Activated CD8-positive, alpha-beta memory T cell treated with anti-CD3 and anti-CD28 coated beads, Interleukin-2, amount 10 ng/mL, durations not matched to agents 7 days and 5 days (primary cell): Measurements from ENCODE around the gene NOP9. TPM values are rescaled to one million over a fixed set of nuclear protein-coding genes. Genes with fewer than 3 reads are reported as not detected.
A peak's percentile ranks its signal among the peaks of the same experiment; 100 is the strongest.

Experiments used
- ATAC-seq: fragments of 150-1000 bp; cut with Tn5 transposase; one replicate; pipeline ENCODE4 v1.10.0; 2021; ENCODE audit warnings: moderate library complexity
- CTCF ChIA-PET: fragments of 350-600 bp; sonication (Branson Sonifier 250); formaldehyde crosslinking; loops from one replicate; lab custom pipeline; 2021; ENCODE audit warnings: antibody characterized with exemption; lab: Charles Lee
- DNase-seq: peaks from one replicate; pipeline ENCODE4 v3.0.0-alpha.2; 2020
- H3K27ac Mint-ChIP-seq: one replicate; pipeline ENCODE4 v1.8.0; 2021; ENCODE audit warnings: mild to moderate bottlenecking, mixed read lengths
- H3K27me3 Mint-ChIP-seq: one replicate; pipeline ENCODE4 v1.8.0; 2021; ENCODE audit warnings: mixed read lengths
- H3K36me3 Mint-ChIP-seq: one replicate; pipeline ENCODE4 v1.8.0; 2021; ENCODE audit warnings: mild to moderate bottlenecking, mixed read lengths
- H3K4me1 Mint-ChIP-seq: one replicate; pipeline ENCODE4 v1.8.0; 2021; ENCODE audit warnings: mixed read lengths
- H3K4me3 Mint-ChIP-seq: one replicate; pipeline ENCODE4 v1.8.0; 2021; ENCODE audit warnings: mild to moderate bottlenecking, moderate library complexity, mixed read lengths
- H3K9me3 Mint-ChIP-seq: one replicate; pipeline ENCODE4 v1.8.0; 2022; ENCODE audit warnings: low read depth, mixed read lengths
- total RNA-seq, 2 experiments: library from RNA; stranded (reverse); gene quantifications; one replicate each; pipeline ENCODE4 v1.2.3, GENCODE V29; 2021

The NOP9 gene
- total RNA-seq, 2 experiments from 2014 or later, result 34.2 to 38.3 TPM

- CTCF ChIA-PET, result interaction anchor here (0.9 to 16.6 kb wide), 6 partner anchors 13 to 158 kb away, joined by 3 to 275 read pairs (median 28); partner anchors contain the start of genes CIDEB, DHRS1, NOP9 and TINF2
- Mint-ChIP-seq H3K27me3 (no peaks in the 10 kb centered on the region), H3K27ac (no peak overlapping the region), H3K4me3 (no peak overlapping the region), H3K9me3 (no peaks in the 10 kb centered on the region), H3K36me3 (no peaks in the 10 kb centered on the region), H3K4me1 (peaks cover 35% of the 10 kb centered on the region)
- DNase-seq, result no peak
- no peak for ATAC-seq
Observed at GRCh38 chr14:24278424-24278823, 21.2 kb upstream of the NOP9 start.

- peak; percentile 67 for ATAC-seq
- Mint-ChIP-seq H3K9me3 (no peaks in the 10 kb centered on the region), H3K4me3 (no peak overlapping the region), H3K27ac (no peak overlapping the region), H3K36me3 (no peaks in the 10 kb centered on the region), H3K27me3 (no peaks in the 10 kb centered on the region), H3K4me1 (peaks cover 25% of the 10 kb centered on the region)
- DNase-seq, result peak; percentile 53
- CTCF ChIA-PET, result interaction anchor here (0.9 to 16.6 kb wide), 12 partner anchors 8 to 157 kb away, joined by 3 to 275 read pairs (median 4); partner anchors contain the start of genes CIDEB, DHRS1, LTB4R and NOP9
Observed at GRCh38 chr14:24279301-24280186, 20.1 kb upstream of the NOP9 start.

- Mint-ChIP-seq H3K27me3 (peaks cover 4% of the 10 kb centered on the region), H3K4me1 (peaks cover 23% of the 10 kb centered on the region), H3K4me3 (no peak overlapping the region), H3K9me3 (no peaks in the 10 kb centered on the region), H3K27ac (no peak overlapping the region), H3K36me3 (no peaks in the 10 kb centered on the region)
- CTCF ChIA-PET, result interaction anchor here (1.0 to 16.6 kb wide), 9 partner anchors 9 to 151 kb away, joined by 3 to 275 read pairs (median 8); partner anchors contain the start of genes DHRS1, LTB4R, NOP9 and RABGGTA
- no peak for ATAC-seq
- no peak for DNase-seq
Observed at GRCh38 chr14:24280797-24281460, 18.7 kb upstream of the NOP9 start.

GRCh38 chr14:24281636-24282035 lies 18.0 kb upstream of the NOP9 start:
- no peak overlapping the region for H3K4me3 Mint-ChIP-seq
- H3K27me3 Mint-ChIP-seq, result peaks cover 7% of the 10 kb centered on the region
- H3K4me1 Mint-ChIP-seq, result peaks cover 23% of the 10 kb centered on the region
- no peak overlapping the region for H3K27ac Mint-ChIP-seq
- no peaks in the 10 kb centered on the region for H3K36me3 Mint-ChIP-seq
- DNase-seq, result no peak
- CTCF ChIA-PET, result interaction anchor here (1.2 to 11.3 kb wide), 2 partner anchors 10 to 17 kb away, joined by 8 to 108 read pairs; partner anchors contain the start of genes DHRS1, NOP9 and RABGGTA
- no peaks in the 10 kb centered on the region for H3K9me3 Mint-ChIP-seq
- ATAC-seq, result no peak

GRCh38 chr14:24282736-24283135 lies 16.9 kb upstream of the NOP9 start:
- Mint-ChIP-seq H3K9me3 (no peaks in the 10 kb centered on the region), H3K27me3 (peaks cover 13% of the 10 kb centered on the region), H3K36me3 (no peaks in the 10 kb centered on the region), H3K4me3 (no peak overlapping the region), H3K27ac (no peak overlapping the region), H3K4me1 (peaks cover 21% of the 10 kb centered on the region)
- DNase-seq, result no peak
- ATAC-seq, result no peak
- CTCF ChIA-PET, result interaction anchor here (1.6 to 11.3 kb wide), 3 partner anchors 16 to 149 kb away, joined by 5 to 108 read pairs (median 6); partner anchors contain the start of genes CIDEB, DHRS1 and NOP9

- Mint-ChIP-seq H3K27me3 (peaks cover 18% of the 10 kb centered on the region), H3K9me3 (no peaks in the 10 kb centered on the region), H3K4me1 (peaks cover 18% of the 10 kb centered on the region), H3K36me3 (peaks cover 1% of the 10 kb centered on the region), H3K4me3 (no peak overlapping the region), H3K27ac (no peak overlapping the region)
- CTCF ChIA-PET, result interaction anchor here (0.7 to 11.3 kb wide), 5 partner anchors 14 to 153 kb away, joined by 3 to 108 read pairs (median 3); partner anchors contain the start of genes CIDEB, DHRS1 and NOP9
- no peak for DNase-seq
- no peak for ATAC-seq
Observed at GRCh38 chr14:24283796-24284460, 15.7 kb upstream of the NOP9 start.

GRCh38 chr14:24284501-24285035 lies 15.1 kb upstream of the NOP9 start:
- peaks cover 16% of the 10 kb centered on the region for H3K4me1 Mint-ChIP-seq
- ATAC-seq, result no peak
- H3K36me3 Mint-ChIP-seq, result peaks cover 1% of the 10 kb centered on the region
- H3K4me3 Mint-ChIP-seq, result no peak overlapping the region
- no peak overlapping the region for H3K27ac Mint-ChIP-seq
- no peaks in the 10 kb centered on the region for H3K9me3 Mint-ChIP-seq
- CTCF ChIA-PET, result interaction anchor here (0.8 to 11.3 kb wide), 4 partner anchors 14 to 152 kb away, joined by 3 to 108 read pairs (median 4); partner anchors contain the start of genes CIDEB, DHRS1 and NOP9
- peaks cover 18% of the 10 kb centered on the region for H3K27me3 Mint-ChIP-seq
- DNase-seq, result no peak

- DNase-seq, result no peak
- no peaks in the 10 kb centered on the region for H3K9me3 Mint-ChIP-seq
- CTCF ChIA-PET, result interaction anchor here (1.1 kb wide), 1 partner anchor 34 kb away, joined by 3 read pairs; no protein-coding TSS in a partner anchor
Observed at GRCh38 chr14:24285351-24285750, 14.3 kb upstream of the NOP9 start.

GRCh38 chr14:24286996-24287395 lies 12.7 kb upstream of the NOP9 start:
- DNase-seq, result no peak

More at GRCh38 chr14:24285351-24285750, 14.3 kb upstream of the NOP9 start:
- no peak overlapping the region for H3K4me3 Mint-ChIP-seq
- peaks cover 7% of the 10 kb centered on the region for H3K36me3 Mint-ChIP-seq
- no peak for ATAC-seq
- H3K4me1 Mint-ChIP-seq, result peaks cover 19% of the 10 kb centered on the region
- H3K27me3 Mint-ChIP-seq, result peaks cover 18% of the 10 kb centered on the region
- H3K27ac Mint-ChIP-seq, result no peak overlapping the region

GRCh38 chr14:24289649-24290280 lies 9.9 kb upstream of the NOP9 start:
- DNase-seq (peak; percentile 88), ATAC-seq (peak; percentile 93)
- H3K4me1 Mint-ChIP-seq, result peaks cover 29% of the 10 kb centered on the region
- no peak overlapping the region for H3K4me3 Mint-ChIP-seq
- no peak overlapping the region for H3K27ac Mint-ChIP-seq
- CTCF ChIA-PET, result interaction anchor here (0.9 to 5.1 kb wide), 13 partner anchors 10 to 146 kb away, joined by 3 to 35 read pairs (median 9); partner anchors contain the start of genes CIDEB, DHRS1, LTB4R and LTB4R2
- peaks cover 32% of the 10 kb centered on the region for H3K36me3 Mint-ChIP-seq
- H3K27me3 Mint-ChIP-seq, result peaks cover 25% of the 10 kb centered on the region
- no peaks in the 10 kb centered on the region for H3K9me3 Mint-ChIP-seq

More at GRCh38 chr14:24286996-24287395, 12.7 kb upstream of the NOP9 start:
- H3K36me3 Mint-ChIP-seq, result peaks cover 22% of the 10 kb centered on the region
- no peak for ATAC-seq
- CTCF ChIA-PET, result interaction anchor here (3.4 to 4.8 kb wide), 2 partner anchors 21 to 44 kb away, joined by 26 read pairs; partner anchors contain the start of genes CIDEB and TINF2
- no peaks in the 10 kb centered on the region for H3K9me3 Mint-ChIP-seq
- peaks cover 25% of the 10 kb centered on the region for H3K27me3 Mint-ChIP-seq
- no peak overlapping the region for H3K4me3 Mint-ChIP-seq
- no peak overlapping the region for H3K27ac Mint-ChIP-seq
- peaks cover 29% of the 10 kb centered on the region for H3K4me1 Mint-ChIP-seq

GRCh38 chr14:24290746-24291145 lies 8.9 kb upstream of the NOP9 start:
- H3K36me3 Mint-ChIP-seq, result peaks cover 36% of the 10 kb centered on the region
- no peak overlapping the region for H3K27ac Mint-ChIP-seq
- no peaks in the 10 kb centered on the region for H3K9me3 Mint-ChIP-seq
- DNase-seq (no peak), ATAC-seq (no peak)
- CTCF ChIA-PET, result interaction anchor here (0.9 to 5.1 kb wide), 11 partner anchors 10 to 145 kb away, joined by 3 to 35 read pairs (median 11); partner anchors contain the start of genes CIDEB, DHRS1, LTB4R and LTB4R2
- peaks cover 21% of the 10 kb centered on the region for H3K27me3 Mint-ChIP-seq
- H3K4me1 Mint-ChIP-seq, result peaks cover 32% of the 10 kb centered on the region
- no peak overlapping the region for H3K4me3 Mint-ChIP-seq
